GM12878 (cell line): ENCODE data around the gene ZNF423. TPM values are rescaled to one million over a fixed set of nuclear protein-coding genes. Genes with fewer than 3 reads are reported as not detected.

Experiments used
- ATAC-seq: fragments of 200-7000 bp; cut with Tn5 transposase; 3 replicates; pipeline ENCODE4 v1.9.1; 2020; ENCODE audit warnings: mild to moderate bottlenecking, moderate library complexity
- BruUV-seq: library from RNA; stranded (reverse); fragments of 400-500 nt; replicated peaks from 2 replicates; lab custom pipeline; 2021; lab: Mats Ljungman, UMichigan
- CTCF ChIA-PET: fragments of 300-600 bp; sonication (Branson Sonifier 250); formaldehyde crosslinking; extraction: SDS; loops from one replicate; lab custom pipeline; 2021; ENCODE audit warnings: inconsistent platforms; lab: Yijun Ruan, JAX
- POLR2A ChIA-PET: fragments of 350-600 bp; formaldehyde crosslinking; extraction: SDS; loops from one replicate; lab custom pipeline; 2021; ENCODE audit warnings: inconsistent platforms; lab: Charles Lee
- RAD21 ChIA-PET: fragments of 300-600 bp; sonication (Branson Sonifier 250); formaldehyde crosslinking; loops from one replicate; lab custom pipeline; 2023; ENCODE audit warnings: antibody characterized with exemption; ENCODE audit not compliant: unreplicated experiment; lab: Charles Lee
- SMC1A ChIA-PET: fragments of 300-600 bp; sonication (Branson Sonifier 250); formaldehyde crosslinking; loops from one replicate; lab custom pipeline; 2023; ENCODE audit not compliant: unreplicated experiment, uncharacterized antibody; lab: Charles Lee
- DNase-seq: peaks from one replicate; pipeline ENCODE4 v3.0.0-alpha.2; 2011; ENCODE audit warnings: low read depth, low spot score
- FAIRE-seq: peaks from 3 replicates; lab custom pipeline; 2011; peaks lifted over from hg19 to GRCh38; lab: Jason Lieb, UNC
- H2AFZ ChIP-seq: 2 replicates; pipeline ENCODE4 v1.6.0; 2011; ENCODE audit warnings: low read depth, low read length, control low read depth; ENCODE audit not compliant: control insufficient read depth
- H3K27ac ChIP-seq: 2 replicates; pipeline ENCODE4 v1.5.1; 2011; ENCODE audit warnings: control low read depth; ENCODE audit not compliant: control insufficient read depth, insufficient read depth
- H3K27me3 ChIP-seq, 2 experiments: replicated peaks in 1 of 2; 2 replicates each; pipeline versions ENCODE4 v1.6.0 to v1.6.1; 2011; ENCODE audit warnings: low read length in 1 of 2; ENCODE audit not compliant: control insufficient read depth in 2 of 2, insufficient read depth in 2 of 2
- H3K36me3 ChIP-seq, 2 experiments: 2 replicates each; pipeline ENCODE4 v1.5.1; 2011; ENCODE audit warnings: low read length in 1 of 2; ENCODE audit not compliant: control insufficient read depth in 2 of 2, insufficient read depth in 2 of 2
- H3K4me1 ChIP-seq: 2 replicates; pipeline ENCODE4 v1.6.1; 2011; ENCODE audit warnings: mild to moderate bottlenecking, low read length, moderate library complexity, mixed read lengths; ENCODE audit not compliant: control insufficient read depth, insufficient read depth
- H3K4me2 ChIP-seq: 2 replicates; pipeline ENCODE4 v1.6.0; 2011; ENCODE audit warnings: control low read depth; ENCODE audit not compliant: control insufficient read depth, insufficient read depth
- H3K4me3 ChIP-seq: fragments of 200-600 bp; sonication (generic); 2 replicates; pipeline ENCODE4 v1.5.1; 2016
- H3K79me2 ChIP-seq: 2 replicates; pipeline ENCODE4 v1.6.0; 2011; ENCODE audit warnings: low read length; ENCODE audit not compliant: control insufficient read depth, insufficient read depth
- H3K9ac ChIP-seq: 2 replicates; pipeline ENCODE4 v1.8.0; 2011; ENCODE audit warnings: low read length, control low read depth, mixed read lengths; ENCODE audit not compliant: control insufficient read depth, insufficient read depth
- H3K9me3 ChIP-seq: replicated peaks from 3 replicates; pipeline ENCODE4 v1.5.1; 2011; ENCODE audit warnings: mild to moderate bottlenecking, low read length; ENCODE audit not compliant: control insufficient read depth, insufficient read depth
- H4K20me1 ChIP-seq: 2 replicates; pipeline ENCODE4 v1.6.0; 2011; ENCODE audit not compliant: control insufficient read depth, insufficient read depth
- CBX3 ChIP-seq: fragments of 200-600 bp; sonication (generic); IDR thresholded peaks from 2 replicates; pipeline ENCODE4 v1.6.1; 2016; ENCODE audit warnings: low read depth, borderline replicate concordance
- CHD2 ChIP-seq: IDR thresholded peaks from 2 replicates; pipeline ENCODE4 v1.6.1; 2011; ENCODE audit warnings: low read depth, low read length, improper control_type of control experiment, borderline replicate concordance
- GABPA ChIP-seq: IDR thresholded peaks from 2 replicates; pipeline ENCODE4 v1.6.1; 2014; ENCODE audit warnings: antibody characterized with exemption, low read depth, mild to moderate bottlenecking, inconsistent platforms
- HDAC2 ChIP-seq: fragments of 200-600 bp; sonication (generic); IDR thresholded peaks from 2 replicates; pipeline ENCODE4 v1.6.1; 2017
- IRF4 ChIP-seq: IDR thresholded peaks from 2 replicates; pipeline ENCODE4 v1.6.1; 2011; ENCODE audit warnings: low read depth, low read length
- SIN3A ChIP-seq: IDR thresholded peaks from 2 replicates; pipeline ENCODE4 v1.6.1; 2012; ENCODE audit warnings: low read depth, low read length, improper control_type of control experiment
- SMAD5 ChIP-seq: IDR thresholded peaks from 2 replicates; pipeline ENCODE4 v1.6.1; 2016; ENCODE audit warnings: antibody characterized with exemption, low read depth
- SP1 ChIP-seq: IDR thresholded peaks from one replicate; pipeline ENCODE4 v1.6.1; 2011; ENCODE audit warnings: low read depth, low read length
- TCF7 ChIP-seq: IDR thresholded peaks from 2 replicates; pipeline ENCODE4 v1.6.1; 2014; ENCODE audit warnings: antibody characterized with exemption, borderline replicate concordance
- USF2 ChIP-seq: IDR thresholded peaks from 2 replicates; pipeline ENCODE4 v1.6.1; 2011; ENCODE audit warnings: low read depth, low read length, improper control_type of control experiment, borderline replicate concordance
- WRNIP1 ChIP-seq: IDR thresholded peaks from 2 replicates; pipeline ENCODE4 v1.6.1; 2011; ENCODE audit warnings: low read depth, low read length, improper control_type of control experiment, borderline replicate concordance
- ZNF622 ChIP-seq: fragments of 450-650 bp; IDR thresholded peaks from 2 replicates; pipeline ENCODE4 v1.6.1; 2017; ENCODE audit warnings: mild to moderate bottlenecking, inconsistent platforms
- WGBS: methylation state at CpG from one replicate; pipeline ENCODE4 v1.1.6; 2016; ENCODE audit warnings: low lambda C conversion rate; ENCODE audit not compliant: insufficient replicate concordance, insufficient coverage; ENCODE audit errors: missing lambda C conversion rate; 5-methylcytosine and 5-hydroxymethylcytosine counted together
- in situ Hi-C: fragments of 300-500 bp; cut with MboI; formaldehyde crosslinking; loops from 9 replicates; pipeline ENCODE4 v1.14.3; 2018; ENCODE audit warnings: mixed read lengths
- intact Hi-C: fragments of 100-400 bp; cut with micrococcal nuclease; formaldehyde crosslinking; loops from one replicate; pipeline ENCODE4 v1.14.2; 2022; ENCODE audit not compliant: unreplicated experiment
- polyA plus RNA-seq, 11 experiments: library from polyadenylated mRNA; depleted of rRNA in 4 of 11; unstranded in 6 of 11; stranded (reverse) in 5 of 11; fragments of >200 nt; fragmentation: Nextera tagmentation in 4 of 11; fragmentation: Illumina TruSeq in 1 of 11; extraction: Ambion mirVana in 4 of 11; extraction: Trizol in 1 of 11; gene quantifications; 1 replicate in 1 of 11; 2 replicates in 10 of 11; pipeline versions ENCODE4 v1.2.1 to v1.2.3, GENCODE V29; 2011 to 2016; ENCODE audit warnings: inconsistent platforms in 2 of 11, missing spikeins in 2 of 11, low read depth in 1 of 11
- total RNA-seq, 4 experiments: library from RNA; depleted of rRNA in 3 of 4; stranded (reverse); fragments of >200 nt in 3 of 4; fragmentation: Illumina TruSeq in 1 of 4; extraction: Trizol in 1 of 4; gene quantifications; 2 replicates each; pipeline versions ENCODE4 v1.2.1 to v1.2.3, GENCODE V29; 2013 to 2021
- TF ChIP-seq, protein P1 (sequence below): fragments of 150-350 bp; IDR thresholded peaks from 2 replicates; pipeline ENCODE4 v1.6.1; 2016; ENCODE audit warnings: low read depth, low read length

Gene ZNF423
- total and polyA plus RNA-seq, 10 of the 15 experiments (the other 5 are each of a cell fraction or from before 2014, with no cell fraction given), result 0.03 to 0.64 (median 0.10) TPM

GRCh38 chr16:49811644-49812334 lies 44.1 kb downstream of the ZNF423 start (continued):
- TF ChIP-seq, protein P1, sequence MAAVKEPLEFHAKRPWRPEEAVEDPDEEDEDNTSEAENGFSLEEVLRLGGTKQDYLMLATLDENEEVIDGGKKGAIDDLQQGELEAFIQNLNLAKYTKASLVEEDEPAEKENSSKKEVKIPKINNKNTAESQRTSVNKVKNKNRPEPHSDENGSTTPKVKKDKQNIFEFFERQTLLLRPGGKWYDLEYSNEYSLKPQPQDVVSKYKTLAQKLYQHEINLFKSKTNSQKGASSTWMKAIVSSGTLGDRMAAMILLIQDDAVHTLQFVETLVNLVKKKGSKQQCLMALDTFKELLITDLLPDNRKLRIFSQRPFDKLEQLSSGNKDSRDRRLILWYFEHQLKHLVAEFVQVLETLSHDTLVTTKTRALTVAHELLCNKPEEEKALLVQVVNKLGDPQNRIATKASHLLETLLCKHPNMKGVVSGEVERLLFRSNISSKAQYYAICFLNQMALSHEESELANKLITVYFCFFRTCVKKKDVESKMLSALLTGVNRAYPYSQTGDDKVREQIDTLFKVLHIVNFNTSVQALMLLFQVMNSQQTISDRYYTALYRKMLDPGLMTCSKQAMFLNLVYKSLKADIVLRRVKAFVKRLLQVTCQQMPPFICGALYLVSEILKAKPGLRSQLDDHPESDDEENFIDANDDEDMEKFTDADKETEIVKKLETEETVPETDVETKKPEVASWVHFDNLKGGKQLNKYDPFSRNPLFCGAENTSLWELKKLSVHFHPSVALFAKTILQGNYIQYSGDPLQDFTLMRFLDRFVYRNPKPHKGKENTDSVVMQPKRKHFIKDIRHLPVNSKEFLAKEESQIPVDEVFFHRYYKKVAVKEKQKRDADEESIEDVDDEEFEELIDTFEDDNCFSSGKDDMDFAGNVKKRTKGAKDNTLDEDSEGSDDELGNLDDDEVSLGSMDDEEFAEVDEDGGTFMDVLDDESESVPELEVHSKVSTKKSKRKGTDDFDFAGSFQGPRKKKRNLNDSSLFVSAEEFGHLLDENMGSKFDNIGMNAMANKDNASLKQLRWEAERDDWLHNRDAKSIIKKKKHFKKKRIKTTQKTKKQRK, result no peak
- TF ChIP-seq GABPA, result no peak

DNA sequence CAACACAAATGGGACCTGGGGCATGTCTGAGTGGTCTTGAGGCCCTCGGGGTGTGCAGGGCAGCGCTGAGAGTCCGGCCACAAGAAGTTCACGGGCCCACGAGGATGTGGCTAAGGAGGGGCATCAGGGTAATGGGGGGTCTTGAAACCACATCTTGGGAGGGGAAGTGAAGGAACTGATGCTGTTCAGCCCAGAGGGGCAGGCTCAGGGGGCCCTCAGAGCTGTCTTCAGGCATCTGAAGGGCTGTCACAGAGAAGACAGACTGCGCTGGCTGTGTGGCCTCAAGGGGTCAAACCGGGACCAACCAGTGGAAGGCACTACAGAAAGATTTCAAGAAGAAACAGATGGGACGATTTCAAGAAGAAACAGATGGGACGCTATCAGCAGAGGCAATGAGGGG lies 45.1 kb downstream of the ZNF423 start:
- no peaks in the 10 kb centered on the region for H3K79me2 ChIP-seq
- H2AFZ ChIP-seq, result no peak overlapping the region
- H4K20me1 ChIP-seq, result no peaks in the 10 kb centered on the region
- H3K4me3 ChIP-seq, result no peak overlapping the region
- CTCF ChIA-PET, result interaction anchor here (0.7 kb wide), 1 partner anchor 7 kb away, joined by 4 read pairs; no protein-coding TSS in a partner anchor
- POLR2A ChIA-PET, result no interaction called here
- TF ChIP-seq CHD2 (no peak), USF2 (no peak), SP1 (no peak), IRF4 (no peak), WRNIP1 (no peak), ZNF622 (no peak), SMAD5 (no peak), SIN3A (no peak), HDAC2 (no peak), TCF7 (no peak), CBX3 (no peak)
- no peak overlapping the region for H3K4me2 ChIP-seq
- ATAC-seq, result no peak
- no peak for FAIRE-seq
- H3K4me1 ChIP-seq, result no peaks in the 10 kb centered on the region
- H3K9me3 ChIP-seq, result no peaks in the 10 kb centered on the region
- in situ Hi-C loops (no loop called here), intact Hi-C loops (no loop called here)
- no peaks in the 10 kb centered on the region for H3K36me3 ChIP-seq
- H3K27me3 ChIP-seq, result peaks cover 2 to 5% of the 10 kb centered on the region in 2 experiments; a peak in 3 of 4 replicates
- no peak for DNase-seq
- SMC1A ChIA-PET, result no interaction called here
- no peak overlapping the region for H3K27ac ChIP-seq
- BruUV-seq, result no TSS peak
- RAD21 ChIA-PET, result no interaction called here
- no peak overlapping the region for H3K9ac ChIP-seq
- 15% methylated on average over 9 of the region's 9 CpGs for WGBS
